NOMO-1 (cell line): ENCODE measurements around the gene LRRC8A.

Experiments used
- DNase-seq, 2 experiments: peaks; one replicate each; lab custom pipeline; 2025; ENCODE audit not compliant: unreplicated experiment in 2 of 2; lab: John Stamatoyannopoulos, UW

LRRC8A gene

GRCh38 chr9:128899566-128900322 lies 17.8 kb downstream of the LRRC8A start:
- DNase-seq, result peak in 1 of 2 experiments; percentile 33

DNA sequence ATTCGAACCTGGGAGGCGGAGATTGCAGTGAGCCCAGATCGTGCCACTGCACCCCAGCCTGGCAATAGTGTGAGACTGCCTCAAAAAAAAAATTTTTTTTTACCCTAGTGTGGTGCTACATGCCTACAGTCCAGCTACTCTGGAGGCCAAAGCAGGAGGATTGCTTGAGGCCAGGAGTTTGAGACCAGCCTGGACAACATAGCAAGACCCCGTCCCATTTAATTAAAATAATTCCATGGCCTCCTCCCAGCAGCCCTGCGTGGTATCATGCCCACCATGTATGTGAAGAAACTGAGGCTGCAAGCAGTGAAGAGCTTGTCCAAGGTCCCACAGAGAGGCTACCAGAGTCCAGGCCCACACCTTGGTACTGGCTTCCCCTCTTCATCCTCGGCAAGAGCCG lies 19.4 kb downstream of the LRRC8A start:
- DNase-seq, result no peak

- no peak for DNase-seq
Observed at GRCh38 chr9:128901822-128902221, 19.9 kb downstream of the LRRC8A start.

DNA sequence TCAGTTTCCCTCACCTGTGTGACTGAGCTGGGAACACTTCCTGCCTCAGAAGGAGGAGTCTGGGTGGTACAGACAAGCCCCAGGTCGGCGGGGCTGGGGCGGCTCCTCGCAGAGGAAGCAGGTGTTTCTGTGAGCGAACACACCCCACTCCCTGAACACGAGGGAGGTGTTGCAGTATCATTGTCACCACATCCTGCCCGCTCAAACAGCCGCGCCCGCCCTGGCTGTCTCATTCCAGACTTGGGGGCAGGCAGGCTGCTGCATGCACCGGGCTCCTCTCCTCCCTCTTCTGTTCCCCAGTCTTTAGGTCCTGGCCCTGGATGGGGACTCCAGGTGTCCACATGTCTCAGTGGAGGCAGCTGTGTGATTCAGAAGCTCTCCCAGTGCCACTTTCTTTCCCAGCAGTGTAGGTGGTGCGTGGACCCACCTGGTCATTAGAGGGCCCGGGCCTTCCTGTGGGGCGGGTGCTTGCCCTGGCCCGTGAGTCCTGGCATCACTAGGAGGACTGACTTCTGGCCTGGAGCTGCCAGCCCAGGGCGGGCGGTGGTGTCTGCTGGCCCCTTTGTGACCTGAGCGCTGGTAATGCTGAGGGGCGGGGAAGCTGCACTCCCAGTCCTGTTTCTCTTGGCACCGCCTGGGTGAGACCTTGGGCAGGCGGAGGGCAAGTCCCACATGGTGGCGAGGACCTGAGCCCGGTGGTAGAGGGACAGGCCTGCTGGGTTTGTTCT lies 20.6 kb downstream of the LRRC8A start:
- DNase-seq, result peak; percentile 29 to 35

GRCh38 chr9:128903079-128903461 lies 21.1 kb downstream of the LRRC8A start:
- no peak for DNase-seq

- no peak for DNase-seq
Observed at GRCh38 chr9:128903871-128904620, 22.1 kb downstream of the LRRC8A start.

DNA sequence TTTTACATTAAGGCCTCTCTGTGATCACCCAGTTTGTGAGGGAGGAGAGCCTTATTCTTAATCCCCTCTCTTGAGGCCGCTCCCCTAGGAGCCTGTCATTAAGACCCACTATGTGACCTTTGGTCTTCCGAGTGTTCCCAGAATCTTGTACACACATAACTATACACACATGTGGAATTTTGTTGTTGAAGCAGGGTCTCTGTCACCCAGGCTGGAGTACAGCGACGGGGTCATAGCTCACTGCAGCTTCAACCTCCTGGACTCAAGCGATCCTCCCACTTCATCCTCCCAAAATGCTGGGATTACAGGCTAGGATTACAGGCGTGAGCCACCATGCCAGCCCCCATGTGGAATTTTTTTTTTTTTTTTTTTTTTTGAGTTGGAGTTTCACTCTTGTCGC lies 24.0 kb downstream of the LRRC8A start:
- DNase-seq, result no peak

- no peak for DNase-seq
Observed at GRCh38 chr9:128906741-128907140, 24.8 kb downstream of the LRRC8A start.

GRCh38 chr9:128908372-128908771 lies 26.4 kb downstream of the LRRC8A start:
- no peak for DNase-seq

GRCh38 chr9:128909859-128910258 lies 27.9 kb downstream of the LRRC8A start:
- DNase-seq, result no peak

- no peak for DNase-seq
Observed at GRCh38 chr9:128910906-128911305, 29.0 kb downstream of the LRRC8A start.

DNA sequence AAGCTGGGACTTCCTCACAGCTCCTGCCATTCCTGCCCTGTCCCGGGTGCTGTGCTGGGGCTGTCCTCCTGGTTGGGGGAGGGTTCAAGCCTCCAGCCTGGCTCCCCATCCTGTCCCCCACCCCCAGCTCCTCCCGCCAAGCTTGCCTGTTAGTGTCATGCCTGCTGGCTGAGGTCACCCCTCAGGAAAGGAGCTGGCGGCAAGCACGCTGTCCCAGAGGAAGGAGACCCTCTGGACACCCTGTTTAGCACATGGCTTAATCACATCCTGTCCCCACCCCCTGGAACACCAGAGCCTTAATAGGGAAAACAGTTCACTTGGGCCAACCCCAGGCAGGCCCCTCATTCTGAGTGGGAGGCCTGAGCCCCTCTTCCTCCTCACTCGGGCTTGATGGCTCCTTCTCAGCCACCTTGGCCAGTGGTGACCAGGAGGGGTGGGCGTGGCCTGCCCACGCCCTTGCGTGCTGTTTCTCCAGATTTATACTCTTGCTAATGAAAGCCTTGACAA lies 29.6 kb downstream of the LRRC8A start:
- DNase-seq, result no peak

DNA sequence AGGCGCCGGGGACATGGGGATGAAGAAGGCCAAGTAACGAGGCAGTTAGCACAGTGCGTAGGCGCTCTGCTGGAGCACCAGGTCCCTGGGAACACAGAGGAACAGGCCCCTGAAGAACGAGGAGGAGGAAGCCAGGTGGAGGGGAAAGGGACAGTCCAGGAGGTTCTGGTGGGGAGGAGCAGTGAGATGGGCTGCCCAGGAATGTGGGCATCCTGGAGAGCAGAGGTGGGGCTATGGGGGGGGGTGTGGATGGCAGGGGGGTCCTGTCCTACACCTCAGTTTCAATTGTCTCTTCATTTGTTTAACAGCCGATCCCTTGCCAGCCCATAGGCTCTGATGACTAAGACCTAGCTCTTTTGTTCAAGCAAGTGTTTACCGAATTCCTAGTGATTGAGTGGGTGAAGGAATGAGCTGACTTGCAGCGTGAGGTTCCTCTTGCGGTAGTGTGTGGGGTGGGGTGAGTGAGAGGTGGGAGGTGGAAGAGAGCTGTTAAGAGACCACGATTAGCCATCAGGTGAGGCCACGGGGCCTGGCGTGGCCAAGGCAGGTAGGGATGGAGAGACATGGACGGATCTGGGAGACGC lies 30.4 kb downstream of the LRRC8A start:
- DNase-seq, result no peak

GRCh38 chr9:128913048-128913900 lies 31.3 kb downstream of the LRRC8A start:
- no peak for DNase-seq

- no peak for DNase-seq
Observed at GRCh38 chr9:128913995-128914772, 32.3 kb downstream of the LRRC8A start.

DNA sequence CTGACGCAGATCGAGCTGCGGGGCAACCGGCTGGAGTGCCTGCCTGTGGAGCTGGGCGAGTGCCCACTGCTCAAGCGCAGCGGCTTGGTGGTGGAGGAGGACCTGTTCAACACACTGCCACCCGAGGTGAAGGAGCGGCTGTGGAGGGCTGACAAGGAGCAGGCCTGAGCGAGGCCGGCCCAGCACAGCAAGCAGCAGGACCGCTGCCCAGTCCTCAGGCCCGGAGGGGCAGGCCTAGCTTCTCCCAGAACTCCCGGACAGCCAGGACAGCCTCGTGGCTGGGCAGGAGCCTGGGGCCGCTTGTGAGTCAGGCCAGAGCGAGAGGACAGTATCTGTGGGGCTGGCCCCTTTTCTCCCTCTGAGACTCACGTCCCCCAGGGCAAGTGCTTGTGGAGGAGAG lies 34.3 kb downstream of the LRRC8A start:
- no peak for DNase-seq

DNA sequence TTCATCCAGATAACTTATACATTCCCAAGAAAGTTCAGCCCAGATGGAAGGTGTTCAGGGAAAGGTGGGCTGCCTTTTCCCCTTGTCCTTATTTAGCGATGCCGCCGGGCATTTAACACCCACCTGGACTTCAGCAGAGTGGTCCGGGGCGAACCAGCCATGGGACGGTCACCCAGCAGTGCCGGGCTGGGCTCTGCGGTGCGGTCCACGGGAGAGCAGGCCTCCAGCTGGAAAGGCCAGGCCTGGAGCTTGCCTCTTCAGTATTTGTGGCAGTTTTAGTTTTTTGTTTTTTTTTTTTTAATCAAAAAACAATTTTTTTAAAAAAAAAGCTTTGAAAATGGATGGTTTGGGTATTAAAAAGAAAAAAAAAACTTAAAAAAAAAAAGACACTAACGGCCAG lies 34.8 kb downstream of the LRRC8A start:
- DNase-seq, result no peak

- DNase-seq, result no peak
Observed at GRCh38 chr9:128917151-128917849, 35.4 kb downstream of the LRRC8A start.

GRCh38 chr9:128918921-128919320 lies 37.0 kb downstream of the LRRC8A start:
- DNase-seq, result no peak
